Fibroblast of pulmonary artery (primary cell): ENCODE results near the gene DLG5.

ENCODE experiments used
- DNase-seq: peaks from one replicate; pipeline ENCODE4 v3.0.0-alpha.2; 2010; ENCODE audit warnings: low read depth
- H3K4me3 ChIP-seq: replicated peaks from 2 replicates; pipeline ENCODE4 v1.5.1; 2011; ENCODE audit warnings: low read depth, mild to moderate bottlenecking, control low read depth, low read length, moderate library complexity
- CTCF ChIP-seq: IDR thresholded peaks from 2 replicates; pipeline ENCODE4 v1.5.1; 2011; ENCODE audit warnings: mild to moderate bottlenecking, control low read depth, low read length, inconsistent platforms; ENCODE audit errors: missing control alignments

DLG5 gene

GRCh38 chr10:77899690-77900089 is 26.9 kb downstream of the DLG5 start:
- DNase-seq, result no peak
- no peak overlapping the region for H3K4me3 ChIP-seq
- TF ChIP-seq CTCF, result no peak

GRCh38 chr10:77899080-77899477 is 27.5 kb downstream of the DLG5 start:
- TF ChIP-seq CTCF, result no peak
- H3K4me3 ChIP-seq, result no peak overlapping the region
- DNase-seq, result peak; percentile 43

GRCh38 chr10:77898323-77899079 is 28.1 kb downstream of the DLG5 start:
- H3K4me3 ChIP-seq, result no peak overlapping the region
- TF ChIP-seq CTCF, result no peak
- DNase-seq, result no peak

GRCh38 chr10:77896058-77896457 is 30.5 kb downstream of the DLG5 start:
- TF ChIP-seq CTCF, result no peak
- DNase-seq, result no peak
- no peak overlapping the region for H3K4me3 ChIP-seq

GRCh38 chr10:77894058-77894457 is 32.5 kb downstream of the DLG5 start:
- H3K4me3 ChIP-seq, result no peak overlapping the region
- DNase-seq, result no peak
- TF ChIP-seq CTCF, result no peak

GRCh38 chr10:77893386-77893785 is 33.2 kb downstream of the DLG5 start:
- no peak for TF ChIP-seq CTCF
- no peak overlapping the region for H3K4me3 ChIP-seq
- DNase-seq, result no peak

- DNase-seq, result no peak
- TF ChIP-seq CTCF, result no peak
- H3K4me3 ChIP-seq, result no peak overlapping the region
Measured at GRCh38 chr10:77892761-77893160, 33.8 kb downstream of the DLG5 start.
